IMR-90 (cell line): ENCODE measurements around the gene IL1F10. TPM values are rescaled to one million over a fixed set of nuclear protein-coding genes. Genes with fewer than 3 reads are reported as not detected.

ENCODE experiments used
- ATAC-seq: fragments of 200-7000 bp; cut with Tn5 transposase; 2 replicates; pipeline ENCODE4 v1.9.1; 2020; ENCODE audit warnings: low read depth, mild to moderate bottlenecking, moderate library complexity
- BruUV-seq: library from RNA; stranded (reverse); fragments of 400-500 nt; replicated peaks from 2 replicates; lab custom pipeline; 2021; lab: Mats Ljungman, UMichigan
- CTCF ChIA-PET: fragments of 300-600 bp; formaldehyde crosslinking; extraction: SDS; loops from one replicate; lab custom pipeline; 2021; ENCODE audit warnings: antibody characterized with exemption; lab: Yijun Ruan, JAX
- POLR2A ChIA-PET: fragments of 300-600 bp; sonication (Branson Sonifier 250); formaldehyde crosslinking; loops from one replicate; lab custom pipeline; 2022; ENCODE audit warnings: antibody characterized with exemption; ENCODE audit not compliant: unreplicated experiment; lab: Charles Lee
- DNase-seq: peaks from one replicate; pipeline ENCODE4 v3.0.0; 2013
- H2AFZ ChIP-seq: replicated peaks from 2 replicates; pipeline ENCODE3; 2013; ENCODE audit warnings: low read length, mild to moderate bottlenecking; ENCODE audit not compliant: poor library complexity
- H2AK5ac ChIP-seq: 2 replicates; pipeline ENCODE4 v1.6.1; 2013; ENCODE audit warnings: low read depth, low read length, inconsistent platforms
- H2AK9ac ChIP-seq: replicated peaks from 2 replicates; pipeline ENCODE3; 2013; ENCODE audit warnings: mild to moderate bottlenecking, low read depth, low read length, moderate library complexity; ENCODE audit not compliant: poor library complexity
- H2BK120ac ChIP-seq: 2 replicates; pipeline ENCODE4 v1.6.1; 2013; ENCODE audit warnings: low read depth, low read length, inconsistent platforms
- H2BK15ac ChIP-seq: 3 replicates; pipeline ENCODE4 v1.6.1; 2013; ENCODE audit warnings: low read depth, low read length, inconsistent platforms
- H2BK20ac ChIP-seq: 2 replicates; pipeline ENCODE4 v1.6.1; 2013; ENCODE audit warnings: low read depth, mild to moderate bottlenecking, inconsistent platforms, low read length, moderate library complexity
- H2BK5ac ChIP-seq: 2 replicates; pipeline ENCODE4 v1.6.1; 2013; ENCODE audit warnings: mild to moderate bottlenecking, low read depth, low read length, inconsistent platforms; ENCODE audit not compliant: poor library complexity, severe bottlenecking
- H3K14ac ChIP-seq: replicated peaks from 2 replicates; pipeline ENCODE4 v1.6.1; 2013; ENCODE audit warnings: low read depth, low read length, inconsistent platforms
- H3K18ac ChIP-seq: 2 replicates; pipeline ENCODE4 v1.6.1; 2013; ENCODE audit warnings: low read depth, low read length, control low read depth
- H3K23ac ChIP-seq: 2 replicates; pipeline ENCODE4 v1.6.1; 2013; ENCODE audit warnings: low read depth, low read length, inconsistent platforms
- H3K27ac ChIP-seq: 2 replicates; pipeline ENCODE4 v1.5.1; 2013; ENCODE audit warnings: mild to moderate bottlenecking, control low read depth, low read length; ENCODE audit not compliant: insufficient read depth
- H3K27me3 ChIP-seq: 2 replicates; pipeline ENCODE4 v1.6.1; 2013; ENCODE audit warnings: low read length; ENCODE audit not compliant: control insufficient read depth, insufficient read depth
- H3K36me3 ChIP-seq: 2 replicates; pipeline ENCODE4 v1.6.1; 2013; ENCODE audit warnings: low read length, mixed read lengths; ENCODE audit not compliant: control insufficient read depth, insufficient read depth
- H3K4ac ChIP-seq: 2 replicates; pipeline ENCODE4 v1.6.1; 2013; ENCODE audit warnings: low read depth, low read length, inconsistent platforms
- H3K4me1 ChIP-seq: 2 replicates; pipeline ENCODE4 v1.6.1; 2013; ENCODE audit warnings: low read length, mixed read lengths; ENCODE audit not compliant: control insufficient read depth, insufficient read depth
- H3K4me2 ChIP-seq: 2 replicates; pipeline ENCODE4 v1.6.1; 2013; ENCODE audit warnings: low read depth, mild to moderate bottlenecking, control low read depth, low read length, moderate library complexity
- H3K4me3 ChIP-seq: 2 replicates; pipeline ENCODE4 v1.5.1; 2013; ENCODE audit warnings: low read depth, mild to moderate bottlenecking, control low read depth, low read length, moderate library complexity; ENCODE audit not compliant: insufficient read depth
- H3K56ac ChIP-seq: 2 replicates; pipeline ENCODE4 v1.6.1; 2013; ENCODE audit warnings: low read length, inconsistent platforms; ENCODE audit not compliant: insufficient read depth; ENCODE audit errors: extremely low read depth
- H3K79me1 ChIP-seq, 2 experiments: 2 replicates each; pipeline ENCODE4 v1.6.1; 2013; ENCODE audit warnings: low read length in 2 of 2, inconsistent platforms in 1 of 2, low read depth in 1 of 2
- H3K9ac ChIP-seq: 2 replicates; pipeline ENCODE4 v1.6.1; 2013; ENCODE audit warnings: low read depth, low read length, control low read depth
- H3K9me1 ChIP-seq: 2 replicates; pipeline ENCODE4 v1.6.1; 2013; ENCODE audit warnings: low read length, inconsistent platforms; ENCODE audit not compliant: insufficient read depth
- H3K9me3 ChIP-seq: 2 replicates; pipeline ENCODE4 v1.6.1; 2013; ENCODE audit warnings: low read length; ENCODE audit not compliant: control insufficient read depth, insufficient read depth
- H4K20me1 ChIP-seq: 2 replicates; pipeline ENCODE4 v1.6.1; 2013; ENCODE audit warnings: low read length, inconsistent platforms; ENCODE audit not compliant: insufficient read depth
- H4K5ac ChIP-seq: 2 replicates; pipeline ENCODE4 v1.6.1; 2013; ENCODE audit warnings: mild to moderate bottlenecking, low read depth, low read length, control low read depth
- H4K8ac ChIP-seq, 2 experiments: 2 replicates each; pipeline ENCODE4 v1.6.1; 2013; ENCODE audit warnings: low read depth in 2 of 2, low read length in 2 of 2, control low read depth in 1 of 2, inconsistent platforms in 1 of 2
- H4K91ac ChIP-seq: 2 replicates; pipeline ENCODE4 v1.6.1; 2013; ENCODE audit warnings: low read depth, low read length, inconsistent platforms; ENCODE audit not compliant: insufficient read depth
- MAFK ChIP-seq: IDR thresholded peaks from 2 replicates; pipeline ENCODE4 v1.6.1; 2012; ENCODE audit warnings: low read depth, low read length, improper control_type of control experiment
- RFX5 ChIP-seq: IDR thresholded peaks from 2 replicates; pipeline ENCODE4 v1.8.0; 2012; ENCODE audit warnings: low read depth, mild to moderate bottlenecking, low read length, moderate library complexity
- WGBS, 2 experiments: methylation state at CpG; one replicate each; pipeline versions ENCODE4 v1.1.5 to v1.1.7; 2013; ENCODE audit warnings: missing lambda C conversion rate in 2 of 2; ENCODE audit not compliant: insufficient read length in 1 of 2; ENCODE audit errors: extremely low coverage in 2 of 2; 5-methylcytosine and 5-hydroxymethylcytosine counted together
- dilution Hi-C: fragments of 300-500 bp; cut with HindIII; formaldehyde crosslinking; loops from one replicate; pipeline ENCODE4 v1.14.3; 2018; ENCODE audit warnings: low sequenced_read_pairs; ENCODE audit not compliant: unreplicated experiment
- in situ Hi-C: fragments of 300-500 bp; cut with MboI; formaldehyde crosslinking; loops from 3 replicates; pipeline ENCODE4 v1.14.3; 2019; ENCODE audit warnings: low sequenced_read_pairs, inconsistent platforms, mixed read lengths
- intact Hi-C: fragments of 100-400 bp; cut with micrococcal nuclease; formaldehyde crosslinking; loops from 2 replicates; pipeline ENCODE4 v1.10.0; 2022
- polyA plus RNA-seq, 3 experiments: library from polyadenylated mRNA; depleted of rRNA; stranded (reverse); fragments of >200 nt; gene quantifications; 2 replicates each; pipeline ENCODE4 v1.2.3, GENCODE V29; 2012; ENCODE audit warnings: low replicate concordance in 1 of 3
- total RNA-seq: library from RNA; depleted of rRNA; stranded (reverse); fragments of >200 nt; gene quantifications from 2 replicates; pipeline ENCODE4 v1.2.3, GENCODE V29; 2012

Gene IL1F10
- total and polyA plus RNA-seq, 2 of the 4 experiments (the other 2 are of a cell fraction): not detected

GRCh38 chr2:113039719-113040118 lies 28.1 kb upstream of the IL1F10 start:
- Histone ChIP-seq H2AFZ (no peak overlapping the region), H3K4ac (no peak overlapping the region), H2BK15ac (no peak overlapping the region), H3K27ac (no peak overlapping the region), H3K4me1 (no peaks in the 10 kb centered on the region), H3K4me2 (no peak overlapping the region), H4K91ac (no peak overlapping the region), H3K18ac (no peak overlapping the region), H3K27me3 (peaks cover 12% of the 10 kb centered on the region), H3K56ac (no peak overlapping the region), H3K4me3 (no peak overlapping the region), H2BK5ac (no peak overlapping the region), H2BK120ac (no peak overlapping the region), H2AK5ac (no peak overlapping the region), H3K79me1 (no peaks in the 10 kb centered on the region), H3K14ac (no peak overlapping the region), H4K20me1 (no peaks in the 10 kb centered on the region), H3K9me3 (no peaks in the 10 kb centered on the region), H2AK9ac (no peak overlapping the region), H4K5ac (no peak overlapping the region), H3K9me1 (no peaks in the 10 kb centered on the region), H3K36me3 (no peaks in the 10 kb centered on the region), H2BK20ac (no peak overlapping the region), H4K8ac (no peak overlapping the region), H3K23ac (no peak overlapping the region), H3K9ac (no peak overlapping the region)
- no peak for TF ChIP-seq RFX5
- TF ChIP-seq MAFK: peak; percentile 43; the same call in 1 of the 2 replicates
- intact Hi-C loops (no loop called here), dilution Hi-C loops (no loop called here), in situ Hi-C loops (no loop called here)
- DNase-seq: no peak
- ChIA-PET POLR2A (no interaction called here), CTCF (no interaction called here)
- no peak for ATAC-seq
- 43% methylated on average over 2 of the region's 5 CpGs; no CpG with 5 or more reads in 1 of the 2 experiments for whole genome bisulfite sequencing, 2 experiments
- BruUV-seq: no TSS peak
